Stimulated activated naive CD4-positive, alpha-beta T cell (primary cell): ENCODE measurements around the gene PDE2A.

ENCODE experiments used
- DNase-seq, 6 experiments: peaks; one replicate each; lab custom pipeline; 2025; lab: John Stamatoyannopoulos, UW

PDE2A gene

DNA sequence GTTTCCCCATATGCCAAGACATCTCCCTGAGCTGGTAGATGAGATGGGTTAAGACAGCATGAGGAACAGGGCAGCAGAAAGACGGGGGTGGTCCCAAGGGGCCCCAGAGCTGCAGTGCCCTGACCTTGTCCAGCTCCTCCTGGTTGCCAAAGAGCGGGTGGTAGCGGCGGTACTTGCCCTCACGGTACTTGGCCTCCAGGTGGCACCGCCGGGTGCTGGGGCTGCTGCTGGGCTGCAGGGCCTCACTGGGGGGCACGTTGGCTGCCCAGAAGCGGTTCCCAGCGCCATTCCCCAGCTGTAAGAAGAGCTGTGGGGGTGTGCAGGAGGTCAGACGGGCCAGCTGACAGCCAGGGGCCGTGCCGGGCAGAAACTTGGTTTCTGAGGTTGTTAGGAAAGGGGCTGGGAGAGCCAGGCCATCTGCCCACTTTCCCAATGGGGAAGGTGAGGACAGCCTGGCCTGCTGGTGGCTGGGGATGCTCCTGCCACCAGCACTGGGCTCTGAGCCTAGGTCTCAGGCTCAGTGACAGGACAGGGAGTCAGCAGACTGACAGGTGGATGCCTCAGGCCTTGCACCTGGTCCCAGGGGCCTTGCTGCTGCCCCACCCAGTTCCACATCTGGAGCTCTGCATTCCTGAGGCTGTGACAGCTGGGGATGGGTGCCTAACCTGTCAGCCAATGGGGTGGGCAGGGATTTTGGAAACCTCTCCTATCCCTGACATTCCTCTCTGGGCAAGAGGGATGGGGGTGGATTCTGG is 30.0 kb upstream of the PDE2A start:
- DNase-seq = no peak

DNA sequence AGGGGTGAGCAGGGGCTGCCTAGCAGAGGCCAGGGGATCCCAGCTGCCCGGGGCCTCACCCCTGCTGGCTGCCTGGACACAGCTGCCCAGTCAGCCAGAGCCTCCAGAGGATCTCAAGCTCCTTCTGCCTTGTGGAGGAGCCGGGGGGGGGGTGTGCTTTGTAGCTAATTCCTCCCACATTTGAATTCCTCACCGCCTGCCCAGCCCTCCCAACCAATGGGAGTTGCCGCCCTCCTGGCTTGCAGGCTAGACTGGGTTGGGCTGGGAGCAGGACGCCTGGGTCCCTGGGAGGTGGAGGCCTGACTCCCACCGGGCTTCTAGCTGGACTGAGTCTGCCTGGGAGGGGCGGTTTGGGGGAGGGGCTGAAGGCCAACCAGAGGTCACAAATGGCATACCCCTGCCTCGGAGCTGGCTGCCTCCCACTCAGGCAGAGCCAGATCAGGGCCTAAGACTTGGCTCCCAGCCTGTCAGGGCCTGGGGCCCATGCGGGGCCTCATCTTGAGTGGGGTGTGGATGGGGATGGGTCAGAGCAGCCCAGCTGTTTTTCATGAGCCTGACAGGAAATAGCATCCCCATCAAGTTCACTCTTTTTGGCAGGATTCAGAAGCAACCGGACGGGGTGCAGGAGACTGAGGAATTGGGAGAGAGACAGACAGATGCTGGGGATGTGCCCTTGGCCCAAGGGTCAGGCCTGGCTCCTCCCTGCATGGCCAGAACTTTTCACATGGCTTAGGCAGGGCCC is 29.2 kb upstream of the PDE2A start:
- no peak for DNase-seq

DNA sequence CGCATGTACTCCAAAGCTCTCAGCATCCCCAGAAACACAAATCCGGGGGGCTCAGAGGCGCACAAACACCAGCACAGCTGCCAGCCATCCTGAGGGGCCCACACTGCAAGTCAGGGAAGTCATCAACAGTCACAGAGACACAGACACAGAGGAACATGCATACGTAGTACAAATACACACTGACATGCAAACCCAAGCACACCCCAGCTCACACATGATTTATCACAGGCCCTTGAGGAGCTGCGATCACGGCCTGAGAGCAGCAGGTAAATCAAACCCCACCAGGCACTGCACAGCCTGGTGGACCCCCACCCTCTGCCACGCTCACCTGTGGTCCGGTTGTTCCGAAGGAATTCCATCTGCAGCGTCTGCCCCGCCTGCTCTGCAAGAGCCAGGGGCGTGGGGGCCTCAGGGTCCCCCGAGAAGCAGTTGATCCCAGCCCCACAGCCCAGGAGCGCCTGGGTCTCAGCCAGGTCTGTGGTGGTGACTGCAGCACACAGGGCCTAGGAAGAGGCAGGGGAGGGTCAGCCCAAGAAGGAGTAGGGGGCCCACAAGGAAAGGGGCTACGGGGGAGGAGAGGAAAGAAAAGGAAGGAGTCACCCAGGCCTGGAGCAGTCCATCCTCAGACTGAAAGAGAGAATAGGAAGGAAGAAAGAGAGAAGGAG is 28.5 kb upstream of the PDE2A start:
- DNase-seq = no peak

DNA sequence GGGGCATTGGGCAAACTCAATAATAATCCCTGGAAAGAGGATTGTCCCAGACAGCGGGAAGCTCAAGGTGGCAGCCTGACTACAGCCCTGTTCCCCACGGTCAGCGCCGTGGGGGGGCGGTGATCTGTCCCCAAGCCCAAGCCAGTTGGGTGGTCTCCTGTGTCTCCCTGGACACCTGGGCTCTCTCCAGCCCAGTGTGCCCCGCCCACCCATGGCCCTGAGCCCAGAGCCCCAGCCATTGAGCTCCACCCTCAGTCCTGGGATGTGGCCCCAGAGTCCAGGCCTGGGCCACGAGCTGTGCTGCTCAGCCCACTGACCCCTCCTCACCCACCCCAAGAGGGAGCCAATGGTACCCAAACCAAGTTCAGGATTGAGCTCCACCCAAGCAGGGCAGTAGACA is 27.9 kb upstream of the PDE2A start:
- no peak for DNase-seq

DNA sequence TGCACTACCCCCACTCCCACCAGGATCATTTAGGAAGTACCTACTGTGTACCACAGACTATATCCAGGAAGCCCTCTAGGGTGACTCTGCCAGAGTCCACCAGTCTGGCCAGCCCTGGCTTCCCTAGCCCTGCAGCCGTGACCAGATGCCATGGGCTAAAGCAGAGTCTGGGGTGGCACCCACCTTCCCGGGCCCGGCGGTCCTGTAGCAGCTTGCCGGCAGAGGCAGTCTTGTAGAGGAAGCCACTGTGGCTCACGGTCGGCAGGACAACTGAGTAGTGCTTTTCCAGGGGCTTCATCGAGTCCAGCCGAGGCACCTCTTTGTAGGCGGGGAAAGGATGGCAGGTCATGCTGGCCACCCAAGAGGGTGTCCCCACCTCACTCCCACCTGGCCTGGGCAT is 27.2 kb upstream of the PDE2A start:
- no peak for DNase-seq

DNA sequence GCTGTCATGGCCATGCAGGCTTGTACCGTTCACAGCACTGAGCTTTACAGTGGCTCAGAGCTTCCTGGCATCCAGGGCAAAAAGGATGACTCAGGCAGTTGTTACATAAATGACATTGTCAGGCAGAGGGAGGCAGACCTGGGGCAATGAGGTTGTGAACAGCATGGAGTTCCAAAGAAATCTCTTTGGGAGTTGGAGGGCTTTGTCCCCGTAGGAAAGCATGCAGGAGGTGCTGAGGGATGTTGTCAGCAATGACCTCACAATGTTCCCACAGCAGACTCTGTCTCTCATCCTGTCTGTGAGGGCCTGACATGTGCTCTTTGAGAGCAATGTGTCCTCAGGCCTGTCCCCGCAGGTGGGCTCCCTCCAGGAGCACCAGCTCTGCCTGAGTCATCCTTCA is 25.9 kb upstream of the PDE2A start:
- DNase-seq = no peak

DNA sequence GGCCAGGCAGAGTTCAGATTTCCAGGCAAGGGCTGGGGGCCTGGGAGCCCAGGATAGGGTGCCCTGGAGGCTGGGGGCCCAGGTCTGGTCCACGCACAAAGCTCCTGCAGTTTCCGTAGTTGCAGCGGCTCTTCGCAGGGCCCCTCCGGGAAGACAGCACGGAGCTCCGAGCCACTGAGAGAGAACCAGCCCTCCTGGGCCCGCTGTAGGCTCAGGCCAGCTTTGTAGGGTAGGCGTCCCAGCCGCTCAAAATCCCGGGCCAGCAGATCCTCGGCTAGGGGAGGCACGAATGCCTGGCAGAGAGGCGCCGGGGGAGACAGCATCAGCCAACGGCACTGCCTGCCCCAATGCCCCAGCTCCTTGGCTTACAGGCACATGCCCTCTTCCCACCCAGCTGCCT is 23.6 kb upstream of the PDE2A start:
- DNase-seq = no peak

DNA sequence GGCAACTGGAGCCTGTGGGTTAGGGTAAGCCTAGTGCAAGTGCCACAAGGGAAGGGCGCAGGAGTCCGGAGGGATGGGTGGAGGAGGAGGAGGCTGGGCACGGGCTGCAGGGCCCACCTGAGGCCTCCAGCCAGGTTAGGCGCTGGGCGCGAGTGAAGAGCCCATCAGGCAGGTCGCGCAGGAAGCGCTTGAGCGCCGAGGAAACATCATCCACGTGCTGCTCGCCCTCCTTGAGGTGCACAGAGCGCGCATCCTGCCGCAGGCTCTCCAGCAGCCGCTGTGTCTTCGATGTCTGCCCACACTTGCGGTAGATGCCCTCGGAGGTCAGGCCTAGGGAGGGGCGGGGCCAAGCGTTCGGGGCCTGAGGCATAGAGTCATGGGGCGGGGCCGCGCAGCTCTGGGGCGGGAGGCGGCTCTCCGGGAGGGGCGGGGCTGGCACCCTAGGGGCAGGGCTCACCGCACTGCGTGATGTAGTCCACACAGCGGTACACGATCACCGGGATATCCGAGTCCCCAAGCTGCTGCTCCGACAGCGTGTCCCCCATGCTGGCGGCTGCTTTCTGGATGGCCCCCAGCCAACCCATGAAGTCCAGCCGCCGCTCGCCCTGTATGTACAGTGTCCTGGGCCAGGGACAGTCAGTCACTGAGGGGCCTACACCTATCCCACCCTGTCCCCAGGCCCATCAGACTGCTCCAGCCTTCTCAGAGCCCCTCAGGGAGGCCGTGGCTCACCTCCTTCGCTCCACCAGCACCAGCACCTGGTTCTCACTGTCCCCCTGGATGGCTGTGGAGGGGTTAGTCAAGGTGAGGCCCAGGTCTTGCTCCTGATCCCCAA is 22.9 kb upstream of the PDE2A start:
- no peak for DNase-seq

DNA sequence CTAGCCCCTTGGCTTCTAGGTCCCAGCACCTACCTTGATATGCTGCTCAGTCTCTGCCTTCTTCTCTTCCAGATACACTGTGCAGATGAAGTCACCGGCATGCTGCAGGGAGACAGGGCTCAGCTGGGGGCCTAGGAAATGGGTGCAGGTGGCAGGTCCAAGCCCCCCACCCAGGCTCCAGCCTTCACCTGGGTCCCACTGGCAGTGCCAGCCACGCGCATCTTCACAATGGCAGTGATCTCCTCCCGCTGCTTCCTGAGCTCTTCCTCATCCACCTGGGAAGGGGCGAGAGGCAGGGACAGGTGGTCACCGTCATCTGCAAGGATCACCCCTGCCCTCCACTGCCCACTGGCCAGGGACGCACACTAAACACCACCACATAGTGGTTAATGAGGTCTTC is 21.1 kb upstream of the PDE2A start:
- DNase-seq = no peak

DNA sequence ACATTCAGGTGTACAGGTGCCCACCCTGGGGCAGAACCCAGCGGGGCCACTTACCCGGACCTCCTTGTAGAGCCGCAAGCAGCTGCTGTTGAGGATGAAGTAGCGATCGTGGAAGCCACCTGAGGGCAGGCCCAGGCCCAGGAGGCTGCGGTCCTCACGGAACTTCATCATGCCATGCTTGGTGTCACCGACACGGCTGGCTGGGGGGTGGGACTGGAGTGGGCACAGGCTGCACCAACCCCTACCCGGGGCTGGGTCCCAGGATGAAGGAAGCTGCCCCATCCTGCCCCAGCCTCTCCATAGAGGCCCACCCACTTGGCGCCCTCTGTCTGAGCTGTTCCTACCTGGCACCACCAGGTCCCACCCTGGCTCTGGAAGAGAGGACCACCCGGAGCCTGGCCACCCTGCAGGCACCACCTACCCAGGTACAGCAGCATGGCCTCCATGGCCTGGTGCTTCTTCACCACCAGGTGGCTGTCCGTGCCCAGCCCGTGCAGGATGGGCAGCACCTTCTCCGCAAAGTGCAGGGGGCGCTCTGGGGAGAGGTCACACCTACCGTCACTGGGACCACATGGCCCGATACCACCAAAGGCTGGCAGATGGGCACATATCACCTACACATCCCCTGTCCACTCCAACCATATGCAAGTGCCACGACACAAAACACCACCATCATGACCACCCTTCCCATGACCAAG is 19.2 kb upstream of the PDE2A start:
- no peak for DNase-seq

DNA sequence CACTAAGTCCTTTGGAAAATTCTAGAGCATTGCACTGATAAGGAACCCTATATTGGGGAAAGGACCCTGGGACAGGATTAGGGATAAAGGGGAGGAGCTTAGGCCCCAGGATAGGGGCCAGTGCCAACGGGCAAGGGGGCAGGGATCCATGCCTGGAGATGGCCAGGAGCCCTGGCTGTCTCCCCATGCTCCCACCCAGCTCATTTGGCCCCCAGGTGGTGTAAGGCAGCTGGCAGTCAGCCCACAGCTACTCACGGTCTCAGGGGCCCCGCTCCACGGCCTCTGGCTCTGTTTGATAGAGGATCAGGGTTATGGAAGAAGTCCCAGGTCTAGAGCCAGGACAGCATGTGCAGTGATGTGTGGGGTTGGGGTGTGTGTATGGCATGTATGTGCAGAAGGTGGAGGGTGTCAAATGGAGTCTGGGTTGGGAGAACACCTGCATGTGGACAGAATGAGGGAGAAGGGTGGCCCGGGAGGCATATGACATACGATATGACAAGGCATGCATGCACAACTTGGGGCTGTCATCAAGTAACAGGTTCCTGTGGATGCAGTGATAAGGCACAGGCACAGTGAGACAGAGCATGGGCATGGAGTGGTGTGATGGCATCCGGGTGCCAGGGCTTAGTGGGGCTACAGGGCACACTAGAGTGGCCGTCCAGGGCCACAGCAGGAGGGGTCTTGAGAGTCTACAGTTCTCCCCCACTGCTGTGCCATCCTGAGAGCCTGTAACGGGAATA is 18.4 kb upstream of the PDE2A start:
- DNase-seq = no peak

DNA sequence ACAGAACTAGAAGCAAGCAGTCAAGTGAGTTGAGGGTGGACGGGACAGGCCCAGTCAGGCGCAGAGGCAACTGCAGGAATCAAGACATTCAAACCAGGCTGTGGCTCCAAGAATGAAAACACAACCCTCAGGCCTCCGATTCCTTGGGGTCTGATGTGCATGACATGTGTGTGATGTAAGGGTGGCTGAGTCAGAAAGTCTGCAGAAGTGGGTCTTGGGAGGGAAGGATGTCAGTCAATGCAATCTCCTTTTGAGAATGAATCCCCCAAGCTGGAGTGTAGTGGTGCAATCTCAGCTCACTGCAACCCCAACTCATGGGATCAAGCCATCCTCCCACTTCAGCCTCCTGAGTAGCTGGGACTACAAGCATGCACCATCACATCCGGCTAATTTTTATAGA is 15.9 kb upstream of the PDE2A start:
- DNase-seq = no peak

DNA sequence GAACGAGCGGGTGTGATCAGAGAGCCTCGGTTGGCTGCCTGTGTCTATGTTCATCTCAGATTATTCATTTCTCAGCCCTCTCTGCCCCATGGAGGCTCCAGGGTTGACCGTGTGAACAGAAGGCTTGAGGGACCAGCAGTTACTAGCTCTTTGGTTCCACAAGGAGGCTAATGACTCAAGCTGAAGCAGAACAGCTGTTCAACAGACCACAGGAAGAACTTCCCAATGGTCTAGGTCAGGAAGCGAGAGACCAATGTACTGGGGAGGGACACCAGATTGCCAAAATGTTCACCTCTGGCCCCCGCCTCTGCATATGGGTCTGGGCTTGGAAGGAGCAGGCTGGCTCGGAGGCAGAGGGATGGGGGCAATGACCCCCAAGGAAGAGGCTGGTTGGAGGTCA is 14.7 kb upstream of the PDE2A start:
- no peak for DNase-seq

DNA sequence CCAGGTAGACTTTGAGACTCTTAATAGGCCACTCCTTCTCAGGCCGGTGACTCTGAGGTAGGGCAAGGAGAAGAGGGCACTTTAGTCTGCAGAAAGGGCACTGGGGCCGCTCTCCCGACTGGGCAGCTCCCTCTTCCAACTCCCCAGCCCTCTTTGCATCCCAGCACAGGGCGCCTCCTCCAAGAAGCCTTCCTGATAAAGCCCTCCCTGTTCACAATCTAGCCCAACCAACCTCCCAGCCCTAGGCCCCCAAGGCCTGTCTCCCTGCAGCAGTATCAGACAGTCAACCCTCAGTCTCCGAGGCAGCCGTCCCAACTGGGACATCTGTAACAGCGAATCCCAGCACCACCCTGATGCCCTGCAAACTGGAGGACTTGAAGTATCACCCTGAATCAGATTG is 14.3 kb upstream of the PDE2A start:
- DNase-seq = no peak

DNA sequence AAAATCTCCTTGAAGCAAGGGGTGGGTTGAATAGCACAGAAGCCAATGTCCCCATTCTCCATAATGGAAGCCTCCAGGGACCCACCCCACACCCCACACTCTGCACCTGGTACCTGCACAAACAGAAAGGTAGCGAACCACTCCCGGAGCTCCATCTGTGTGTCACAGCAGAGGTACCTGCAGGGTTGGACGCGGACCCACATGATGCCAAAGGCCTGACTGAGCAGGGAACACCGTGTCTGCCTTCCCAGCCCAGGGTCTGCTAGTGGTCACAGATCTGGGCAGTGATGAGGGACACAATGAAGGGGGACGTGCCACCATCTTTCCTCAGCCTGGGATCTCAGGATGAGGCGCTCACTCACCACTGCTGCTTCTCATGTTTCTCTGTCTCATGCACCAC is 13.1 kb upstream of the PDE2A start:
- DNase-seq = no peak

DNA sequence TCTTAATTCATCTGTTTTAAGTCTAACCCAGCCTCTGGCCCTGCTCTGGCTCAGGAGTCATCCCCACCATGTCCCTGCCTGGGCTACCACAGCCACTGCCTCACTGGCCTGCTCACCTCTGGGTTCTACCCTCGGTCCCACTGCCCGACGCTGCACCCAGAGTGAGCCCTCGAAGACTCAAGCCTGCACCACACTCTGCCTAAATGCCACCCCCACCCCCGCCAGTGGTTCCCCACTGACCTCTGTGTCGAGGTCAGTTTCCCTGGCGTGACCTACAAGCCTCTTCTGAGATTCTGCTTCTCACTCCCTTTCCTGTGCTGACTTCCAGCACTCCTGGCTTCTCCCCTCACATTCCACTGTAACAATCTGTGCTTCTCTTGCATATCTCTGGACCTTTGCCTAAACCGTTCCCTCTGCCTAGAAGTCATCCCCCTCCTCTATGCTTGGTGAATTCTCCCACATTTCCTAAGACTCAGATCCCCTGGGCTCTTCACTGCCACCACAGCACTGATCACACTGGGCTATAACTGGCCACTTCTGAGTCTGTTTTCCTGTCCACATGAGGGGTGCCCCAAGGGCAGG is 12.5 kb upstream of the PDE2A start:
- no peak for DNase-seq

DNA sequence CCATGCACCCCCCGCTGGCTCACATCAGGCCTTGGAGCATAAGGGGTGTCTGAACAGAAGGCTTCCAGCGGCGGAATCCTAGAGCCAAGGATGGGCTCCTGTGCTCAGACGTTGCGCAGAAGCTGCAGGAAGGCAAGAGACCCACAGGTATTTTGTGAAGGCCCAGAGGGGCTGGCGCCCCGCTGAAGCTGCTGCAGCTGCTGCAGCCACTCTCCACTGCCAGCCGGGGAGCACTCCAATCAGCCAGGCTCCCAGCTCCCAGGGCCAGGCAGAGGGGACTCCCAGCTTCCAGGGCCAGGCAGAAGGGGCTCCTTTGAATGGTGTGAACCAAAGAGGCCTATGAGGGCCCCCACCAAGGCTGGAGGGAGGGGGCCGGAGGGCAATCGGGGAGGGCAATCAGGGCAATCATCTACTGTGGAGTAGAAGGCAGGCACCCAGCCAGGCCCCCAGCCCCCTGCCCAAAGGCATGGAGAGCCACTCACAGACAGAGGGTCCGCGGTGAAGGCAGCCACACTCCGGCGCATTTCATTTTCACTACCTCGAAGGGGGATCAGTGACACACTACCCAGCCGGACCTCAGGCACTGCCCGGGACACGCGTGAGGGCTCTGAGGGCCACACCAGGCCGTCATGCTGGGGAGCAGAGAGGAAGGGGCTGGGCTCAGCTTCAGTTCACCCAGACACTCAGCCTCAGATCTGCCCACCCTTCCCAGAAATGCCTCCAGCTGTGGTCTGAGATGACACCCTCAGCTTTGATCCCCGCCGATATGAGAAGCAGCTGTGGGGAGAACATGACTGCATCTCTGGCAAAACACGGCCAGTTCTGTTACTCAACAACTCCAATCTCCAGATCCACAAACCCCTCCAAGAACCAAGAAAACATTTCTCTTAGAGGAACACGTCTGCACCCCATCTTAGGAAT is 11.6 kb upstream of the PDE2A start:
- no peak for DNase-seq

DNA sequence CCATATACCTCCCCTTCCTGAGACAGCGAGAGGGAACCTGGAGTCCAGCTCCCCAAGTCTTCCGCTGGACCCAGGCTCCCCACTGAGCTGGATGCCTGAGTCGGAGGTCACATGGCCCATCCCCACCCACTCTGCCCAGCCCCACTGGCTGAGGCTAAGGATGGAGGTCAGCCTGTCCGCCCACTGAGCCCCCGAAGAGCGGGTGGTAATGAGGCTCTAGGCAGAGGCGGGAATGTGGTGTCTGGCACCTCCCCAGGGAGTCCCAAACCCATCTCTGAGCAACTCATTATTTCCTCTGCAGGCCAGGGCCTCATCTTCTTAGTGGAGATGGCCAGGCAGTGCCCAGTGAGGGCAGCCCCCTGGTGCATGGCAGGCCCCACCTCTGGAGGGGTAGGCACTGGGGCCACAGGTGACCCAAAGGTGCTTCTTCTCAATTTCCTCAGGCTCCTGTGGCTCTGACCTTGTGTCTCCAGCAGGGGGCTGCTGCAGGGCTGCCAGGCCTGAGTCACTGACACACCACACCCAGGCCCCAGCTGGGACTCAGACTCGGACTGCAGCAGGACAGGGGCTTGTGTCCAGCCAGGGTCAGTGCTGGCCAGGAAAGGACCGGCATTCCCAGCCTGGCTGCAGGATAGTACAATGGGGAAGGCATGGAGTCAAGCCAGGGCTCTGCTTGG is 10.2 kb upstream of the PDE2A start:
- peak in 2 of 6 experiments; percentile 19 to 49 for DNase-seq

DNA sequence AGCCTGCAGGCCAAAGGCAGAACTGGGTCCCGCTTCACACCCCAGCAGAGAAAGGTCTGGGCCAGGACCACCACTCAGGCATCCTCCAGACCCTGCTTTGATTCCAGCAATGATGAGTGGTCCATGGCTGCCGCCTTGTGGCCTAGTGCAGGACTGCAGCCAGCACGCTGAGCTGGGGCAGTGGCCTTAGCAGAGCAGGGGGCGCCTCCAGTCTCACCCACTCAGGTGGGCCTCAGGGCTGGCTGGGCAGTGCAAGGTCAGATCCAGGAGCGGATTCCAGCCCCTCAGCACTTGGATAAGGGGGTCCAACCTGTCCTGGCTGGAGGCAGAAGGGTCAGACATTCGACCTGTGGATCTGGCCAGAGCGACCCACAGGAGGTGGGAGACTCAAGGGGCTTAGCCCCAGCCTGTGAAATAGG is 9.6 kb upstream of the PDE2A start:
- DNase-seq = peak; percentile 25 to 64 (median 48)
